GM12878 (cell line): ENCODE data around the gene LRBA. TPM values are rescaled to one million over a fixed set of nuclear protein-coding genes. Genes with fewer than 3 reads are reported as not detected.

Experiments
- ATAC-seq: fragments of 200-7000 bp; cut with Tn5 transposase; 3 replicates; pipeline ENCODE4 v1.9.1; 2020; ENCODE audit warnings: mild to moderate bottlenecking, moderate library complexity
- BruUV-seq: library from RNA; stranded (reverse); fragments of 400-500 nt; replicated peaks from 2 replicates; lab custom pipeline; 2021; lab: Mats Ljungman, UMichigan
- CTCF ChIA-PET: fragments of 300-600 bp; sonication (Branson Sonifier 250); formaldehyde crosslinking; extraction: SDS; loops from one replicate; lab custom pipeline; 2021; ENCODE audit warnings: inconsistent platforms; lab: Yijun Ruan, JAX
- POLR2A ChIA-PET: fragments of 350-600 bp; formaldehyde crosslinking; extraction: SDS; loops from one replicate; lab custom pipeline; 2021; ENCODE audit warnings: inconsistent platforms; lab: Charles Lee
- RAD21 ChIA-PET: fragments of 300-600 bp; sonication (Branson Sonifier 250); formaldehyde crosslinking; loops from one replicate; lab custom pipeline; 2023; ENCODE audit warnings: antibody characterized with exemption; ENCODE audit not compliant: unreplicated experiment; lab: Charles Lee
- SMC1A ChIA-PET: fragments of 300-600 bp; sonication (Branson Sonifier 250); formaldehyde crosslinking; loops from one replicate; lab custom pipeline; 2023; ENCODE audit not compliant: unreplicated experiment, uncharacterized antibody; lab: Charles Lee
- DNase-seq: peaks from one replicate; pipeline ENCODE4 v3.0.0-alpha.2; 2011; ENCODE audit warnings: low read depth, low spot score
- FAIRE-seq: peaks from 3 replicates; lab custom pipeline; 2011; peaks lifted over from hg19 to GRCh38; lab: Jason Lieb, UNC
- H2AFZ ChIP-seq: 2 replicates; pipeline ENCODE4 v1.6.0; 2011; ENCODE audit warnings: low read depth, low read length, control low read depth; ENCODE audit not compliant: control insufficient read depth
- H3K27ac ChIP-seq: 2 replicates; pipeline ENCODE4 v1.5.1; 2011; ENCODE audit warnings: control low read depth; ENCODE audit not compliant: control insufficient read depth, insufficient read depth
- H3K27me3 ChIP-seq, 2 experiments: replicated peaks in 1 of 2; 2 replicates each; pipeline versions ENCODE4 v1.6.0 to v1.6.1; 2011; ENCODE audit warnings: low read length in 1 of 2; ENCODE audit not compliant: control insufficient read depth in 2 of 2, insufficient read depth in 2 of 2
- H3K36me3 ChIP-seq, 2 experiments: 2 replicates each; pipeline ENCODE4 v1.5.1; 2011; ENCODE audit warnings: low read length in 1 of 2; ENCODE audit not compliant: control insufficient read depth in 2 of 2, insufficient read depth in 2 of 2
- H3K4me1 ChIP-seq: 2 replicates; pipeline ENCODE4 v1.6.1; 2011; ENCODE audit warnings: mild to moderate bottlenecking, low read length, moderate library complexity, mixed read lengths; ENCODE audit not compliant: control insufficient read depth, insufficient read depth
- H3K4me2 ChIP-seq: 2 replicates; pipeline ENCODE4 v1.6.0; 2011; ENCODE audit warnings: control low read depth; ENCODE audit not compliant: control insufficient read depth, insufficient read depth
- H3K4me3 ChIP-seq: fragments of 200-600 bp; sonication (generic); 2 replicates; pipeline ENCODE4 v1.5.1; 2016
- H3K79me2 ChIP-seq: 2 replicates; pipeline ENCODE4 v1.6.0; 2011; ENCODE audit warnings: low read length; ENCODE audit not compliant: control insufficient read depth, insufficient read depth
- H3K9ac ChIP-seq: 2 replicates; pipeline ENCODE4 v1.8.0; 2011; ENCODE audit warnings: low read length, control low read depth, mixed read lengths; ENCODE audit not compliant: control insufficient read depth, insufficient read depth
- H3K9me3 ChIP-seq: replicated peaks from 3 replicates; pipeline ENCODE4 v1.5.1; 2011; ENCODE audit warnings: mild to moderate bottlenecking, low read length; ENCODE audit not compliant: control insufficient read depth, insufficient read depth
- H4K20me1 ChIP-seq: 2 replicates; pipeline ENCODE4 v1.6.0; 2011; ENCODE audit not compliant: control insufficient read depth, insufficient read depth
- CTCF ChIP-seq, 3 experiments: IDR thresholded peaks in 2 of 3; conservative IDR thresholded peaks in 1 of 3; 2 replicates each; pipeline ENCODE4 v1.5.1; 2011; ENCODE audit warnings: low read depth in 3 of 3, low read length in 3 of 3, mild to moderate bottlenecking in 3 of 3, control low read depth in 2 of 3, moderate library complexity in 2 of 3, inconsistent platforms in 1 of 3, mixed read lengths in 1 of 3; ENCODE audit not compliant: control insufficient read depth in 2 of 3, insufficient read depth in 1 of 3; ENCODE audit errors: extremely low read depth in 1 of 3
- MAX ChIP-seq: IDR thresholded peaks from 2 replicates; pipeline ENCODE4 v1.6.1; 2012; ENCODE audit warnings: low read depth, low read length, improper control_type of control experiment
- MEF2A ChIP-seq: IDR thresholded peaks from 2 replicates; pipeline ENCODE4 v1.6.1; 2011; ENCODE audit warnings: low read depth, mild to moderate bottlenecking, low read length, moderate library complexity; ENCODE audit not compliant: insufficient read depth
- NFIC ChIP-seq: IDR thresholded peaks from 2 replicates; pipeline ENCODE4 v1.6.1; 2012; ENCODE audit warnings: low read depth, mild to moderate bottlenecking, inconsistent platforms, low read length, moderate library complexity
- NR2C1 ChIP-seq: fragments of 450-650 bp; IDR thresholded peaks from 2 replicates; pipeline ENCODE4 v1.6.1; 2017; ENCODE audit warnings: antibody characterized with exemption, mild to moderate bottlenecking, moderate library complexity
- RUNX3 ChIP-seq: IDR thresholded peaks from 2 replicates; pipeline ENCODE4 v1.6.1; 2012; ENCODE audit warnings: low read length, inconsistent platforms
- TCF7 ChIP-seq: IDR thresholded peaks from 2 replicates; pipeline ENCODE4 v1.6.1; 2014; ENCODE audit warnings: antibody characterized with exemption, borderline replicate concordance
- YBX1 ChIP-seq: fragments of 450-650 bp; IDR thresholded peaks from 2 replicates; pipeline ENCODE4 v1.6.1; 2016; ENCODE audit warnings: antibody characterized with exemption
- in situ Hi-C: fragments of 300-500 bp; cut with MboI; formaldehyde crosslinking; loops from 9 replicates; pipeline ENCODE4 v1.14.3; 2018; ENCODE audit warnings: mixed read lengths
- intact Hi-C: fragments of 100-400 bp; cut with micrococcal nuclease; formaldehyde crosslinking; loops from one replicate; pipeline ENCODE4 v1.14.2; 2022; ENCODE audit not compliant: unreplicated experiment
- polyA plus RNA-seq, 11 experiments: library from polyadenylated mRNA; depleted of rRNA in 4 of 11; unstranded in 6 of 11; stranded (reverse) in 5 of 11; fragments of >200 nt; fragmentation: Nextera tagmentation in 4 of 11; fragmentation: Illumina TruSeq in 1 of 11; extraction: Ambion mirVana in 4 of 11; extraction: Trizol in 1 of 11; gene quantifications; 1 replicate in 1 of 11; 2 replicates in 10 of 11; pipeline versions ENCODE4 v1.2.1 to v1.2.3, GENCODE V29; 2011 to 2016; ENCODE audit warnings: inconsistent platforms in 2 of 11, missing spikeins in 2 of 11, low read depth in 1 of 11
- total RNA-seq, 4 experiments: library from RNA; depleted of rRNA in 3 of 4; stranded (reverse); fragments of >200 nt in 3 of 4; fragmentation: Illumina TruSeq in 1 of 4; extraction: Trizol in 1 of 4; gene quantifications; 2 replicates each; pipeline versions ENCODE4 v1.2.1 to v1.2.3, GENCODE V29; 2013 to 2021
- TF ChIP-seq, protein P1 (sequence below): fragments of 450-650 bp; IDR thresholded peaks from 2 replicates; pipeline ENCODE4 v1.6.1; 2017; ENCODE audit warnings: antibody characterized with exemption, mild to moderate bottlenecking, moderate library complexity

The LRBA gene
- total and polyA plus RNA-seq, 10 of the 15 experiments (the other 5 are each of a cell fraction or from before 2014, with no cell fraction given), result 20.3 to 93.4 (median 55.0) TPM

DNA sequence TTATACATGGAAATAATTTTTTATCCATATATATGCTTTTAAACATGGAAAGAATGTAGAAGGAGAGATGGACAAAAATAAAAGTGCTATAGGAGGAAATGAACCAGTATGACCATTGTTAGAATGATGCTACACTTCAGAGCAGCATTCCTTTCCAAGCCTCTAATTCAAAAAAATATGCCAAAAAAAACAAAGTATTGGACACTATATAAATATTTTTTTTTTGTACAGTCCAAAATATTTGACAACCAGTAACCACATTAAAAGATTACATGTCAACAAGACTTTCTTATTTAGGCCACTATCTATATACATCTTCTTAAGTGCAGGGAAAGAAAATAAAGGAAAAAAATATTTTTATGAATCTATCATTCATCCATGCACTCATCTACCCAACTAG, 198.6 kb downstream of the LRBA start:
- TF ChIP-seq RUNX3 (no peak), TCF7 (no peak), YBX1 (no peak), CTCF (IDR thresholded peaks at IDR 0.05 in 2 of 3, conservative IDR thresholded peaks at IDR 0.05 in 1 of 3; ENCODE audit: control insufficient read depth in 2 of 3, extremely low read depth in 1 of 3, insufficient read depth in 1 of 3, low read depth in 3 of 3, low read length in 3 of 3) (no peak), MEF2A (no peak), NR2C1 (no peak), MAX (no peak), NFIC (no peak)
- TF ChIP-seq, protein P1, sequence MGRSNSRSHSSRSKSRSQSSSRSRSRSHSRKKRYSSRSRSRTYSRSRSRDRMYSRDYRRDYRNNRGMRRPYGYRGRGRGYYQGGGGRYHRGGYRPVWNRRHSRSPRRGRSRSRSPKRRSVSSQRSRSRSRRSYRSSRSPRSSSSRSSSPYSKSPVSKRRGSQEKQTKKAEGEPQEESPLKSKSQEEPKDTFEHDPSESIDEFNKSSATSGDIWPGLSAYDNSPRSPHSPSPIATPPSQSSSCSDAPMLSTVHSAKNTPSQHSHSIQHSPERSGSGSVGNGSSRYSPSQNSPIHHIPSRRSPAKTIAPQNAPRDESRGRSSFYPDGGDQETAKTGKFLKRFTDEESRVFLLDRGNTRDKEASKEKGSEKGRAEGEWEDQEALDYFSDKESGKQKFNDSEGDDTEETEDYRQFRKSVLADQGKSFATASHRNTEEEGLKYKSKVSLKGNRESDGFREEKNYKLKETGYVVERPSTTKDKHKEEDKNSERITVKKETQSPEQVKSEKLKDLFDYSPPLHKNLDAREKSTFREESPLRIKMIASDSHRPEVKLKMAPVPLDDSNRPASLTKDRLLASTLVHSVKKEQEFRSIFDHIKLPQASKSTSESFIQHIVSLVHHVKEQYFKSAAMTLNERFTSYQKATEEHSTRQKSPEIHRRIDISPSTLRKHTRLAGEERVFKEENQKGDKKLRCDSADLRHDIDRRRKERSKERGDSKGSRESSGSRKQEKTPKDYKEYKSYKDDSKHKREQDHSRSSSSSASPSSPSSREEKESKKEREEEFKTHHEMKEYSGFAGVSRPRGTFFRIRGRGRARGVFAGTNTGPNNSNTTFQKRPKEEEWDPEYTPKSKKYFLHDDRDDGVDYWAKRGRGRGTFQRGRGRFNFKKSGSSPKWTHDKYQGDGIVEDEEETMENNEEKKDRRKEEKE, result no peak
- FAIRE-seq (no peak), DNase-seq (no peak), ATAC-seq (no peak)
- Histone ChIP-seq H3K36me3 (no peaks in the 10 kb centered on the region; a peak in 1 of 4 replicates), H3K27ac (no peak overlapping the region), H3K9me3 (peaks cover 3% of the 10 kb centered on the region; the same call in 2 of the 3 replicates), H3K4me3 (no peak overlapping the region), H4K20me1 (no peaks in the 10 kb centered on the region), H3K4me2 (no peak overlapping the region), H3K9ac (no peak overlapping the region), H3K4me1 (no peaks in the 10 kb centered on the region), H3K27me3 (no peaks in the 10 kb centered on the region), H3K79me2 (no peaks in the 10 kb centered on the region), H2AFZ (no peak overlapping the region)
- ChIA-PET CTCF (no interaction called here), POLR2A (no interaction called here), SMC1A (interaction anchor here (0.6 to 2.4 kb wide), 5 partner anchors 9 to 449 kb away, joined by 3 to 12 read pairs (median 3); no protein-coding TSS in a partner anchor), RAD21 (no interaction called here)
- no TSS peak for BruUV-seq
- in situ Hi-C loops, result no loop called here
- intact Hi-C loops, result no loop called here
